Ectodermal cell (in vitro differentiated cells): ENCODE data around the gene FSD2.
"Not testable (repeated sequence)": the region's sequence is repeated elsewhere in the genome, so short reads cannot be mapped to it uniquely, and the experiment has no call there.

ENCODE experiments used
- H3K27ac ChIP-seq: 2 replicates; pipeline ENCODE4 v1.7.0; 2013; ENCODE audit warnings: mild to moderate bottlenecking, low read depth, low read length; ENCODE audit not compliant: insufficient read depth, poor library complexity, severe bottlenecking
- H3K27me3 ChIP-seq: 2 replicates; pipeline ENCODE4 v1.7.0; 2013; ENCODE audit warnings: mild to moderate bottlenecking, low read length; ENCODE audit not compliant: insufficient read depth, control insufficient read depth, poor library complexity, severe bottlenecking
- H3K36me3 ChIP-seq: one replicate; pipeline ENCODE4 v1.7.0; 2013; ENCODE audit warnings: low read length; ENCODE audit not compliant: control insufficient read depth, insufficient read depth
- H3K4me1 ChIP-seq: one replicate; pipeline ENCODE4 v1.7.0; 2013; ENCODE audit warnings: low read length; ENCODE audit not compliant: control insufficient read depth, insufficient read depth
- H3K4me3 ChIP-seq: 2 replicates; pipeline ENCODE4 v1.7.0; 2013; ENCODE audit warnings: low read depth, low read length, control low read depth; ENCODE audit not compliant: insufficient read depth
- H3K9me3 ChIP-seq: 2 replicates; pipeline ENCODE4 v1.7.0; 2013; ENCODE audit warnings: mild to moderate bottlenecking, low read length, moderate library complexity; ENCODE audit not compliant: control insufficient read depth
- whole genome bisulfite sequencing, 2 experiments: methylation state at CpG; one replicate each; pipeline ENCODE4 v1.1.7; 2013; ENCODE audit warnings: missing lambda C conversion rate in 2 of 2; 5-methylcytosine and 5-hydroxymethylcytosine counted together

Gene FSD2

GRCh38 chr15:82768414-82769054 lies 37.3 kb downstream of the FSD2 start:
- Histone ChIP-seq H3K9me3 (no peaks in the 10 kb centered on the region), H3K4me3 (no peak overlapping the region), H3K27me3 (no peaks in the 10 kb centered on the region), H3K4me1 (no peaks in the 10 kb centered on the region), H3K36me3 (no peaks in the 10 kb centered on the region), H3K27ac (no peak overlapping the region)
- 91 to 92% methylated on average over 4 of the region's 4 CpGs for WGBS, 2 experiments

GRCh38 chr15:82767163-82767829 lies 38.6 kb downstream of the FSD2 start:
- H3K4me3 ChIP-seq, result no peak overlapping the region
- H3K36me3 ChIP-seq, result no peaks in the 10 kb centered on the region
- H3K9me3 ChIP-seq, result no peaks in the 10 kb centered on the region
- no peaks in the 10 kb centered on the region for H3K27me3 ChIP-seq
- no peak overlapping the region for H3K27ac ChIP-seq
- no peaks in the 10 kb centered on the region for H3K4me1 ChIP-seq
- WGBS, 2 experiments, result 90 to 92% methylated on average over 2 of the region's 2 CpGs

DNA sequence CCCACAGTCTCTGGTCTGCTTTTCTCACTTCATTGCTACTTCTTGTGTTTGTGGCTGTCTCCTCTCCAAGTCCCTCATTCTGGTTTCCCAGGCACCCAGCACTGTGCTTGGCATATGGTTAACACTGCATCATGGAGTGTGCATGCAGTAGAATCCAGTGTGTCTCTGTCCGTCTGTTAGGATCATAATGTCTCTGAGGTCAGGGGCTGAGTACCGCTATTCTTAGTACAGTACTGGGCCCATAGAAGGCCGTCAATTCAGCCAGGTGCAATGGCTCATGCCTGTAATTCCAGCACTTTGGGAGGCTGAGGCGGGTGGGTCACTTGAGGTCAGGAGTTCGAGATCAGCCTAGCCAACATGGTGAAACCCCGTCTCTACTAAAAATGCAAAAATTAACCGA lies 39.7 kb downstream of the FSD2 start:
- WGBS, 2 experiments, result 94 to 96% methylated on average over 7 of the region's 7 CpGs
- H3K27me3 ChIP-seq, H3K9me3 ChIP-seq, H3K4me3 ChIP-seq, H3K4me1 ChIP-seq, H3K36me3 ChIP-seq, H3K27ac ChIP-seq: not testable (repeated sequence)

GRCh38 chr15:82764740-82765139 lies 41.1 kb downstream of the FSD2 start:
- 88 to 89% methylated on average over 9 of the region's 9 CpGs for WGBS, 2 experiments
- H3K27ac ChIP-seq, result no peak overlapping the region

GRCh38 chr15:82764117-82764490 lies 41.8 kb downstream of the FSD2 start:
- no peaks in the 10 kb centered on the region for H3K4me1 ChIP-seq
- no peaks in the 10 kb centered on the region for H3K36me3 ChIP-seq
- no peaks in the 10 kb centered on the region for H3K27me3 ChIP-seq
- no peak overlapping the region for H3K27ac ChIP-seq
- no peaks in the 10 kb centered on the region for H3K9me3 ChIP-seq
- no peak overlapping the region for H3K4me3 ChIP-seq
- WGBS, 2 experiments, result 88 to 89% methylated on average over 4 of the region's 4 CpGs

More at GRCh38 chr15:82764740-82765139, 41.1 kb downstream of the FSD2 start:
- H3K27me3 ChIP-seq, result no peaks in the 10 kb centered on the region
- H3K4me1 ChIP-seq, result no peaks in the 10 kb centered on the region
- H3K4me3 ChIP-seq, result no peak overlapping the region
- H3K36me3 ChIP-seq, result no peaks in the 10 kb centered on the region
- H3K9me3 ChIP-seq, result no peaks in the 10 kb centered on the region

DNA sequence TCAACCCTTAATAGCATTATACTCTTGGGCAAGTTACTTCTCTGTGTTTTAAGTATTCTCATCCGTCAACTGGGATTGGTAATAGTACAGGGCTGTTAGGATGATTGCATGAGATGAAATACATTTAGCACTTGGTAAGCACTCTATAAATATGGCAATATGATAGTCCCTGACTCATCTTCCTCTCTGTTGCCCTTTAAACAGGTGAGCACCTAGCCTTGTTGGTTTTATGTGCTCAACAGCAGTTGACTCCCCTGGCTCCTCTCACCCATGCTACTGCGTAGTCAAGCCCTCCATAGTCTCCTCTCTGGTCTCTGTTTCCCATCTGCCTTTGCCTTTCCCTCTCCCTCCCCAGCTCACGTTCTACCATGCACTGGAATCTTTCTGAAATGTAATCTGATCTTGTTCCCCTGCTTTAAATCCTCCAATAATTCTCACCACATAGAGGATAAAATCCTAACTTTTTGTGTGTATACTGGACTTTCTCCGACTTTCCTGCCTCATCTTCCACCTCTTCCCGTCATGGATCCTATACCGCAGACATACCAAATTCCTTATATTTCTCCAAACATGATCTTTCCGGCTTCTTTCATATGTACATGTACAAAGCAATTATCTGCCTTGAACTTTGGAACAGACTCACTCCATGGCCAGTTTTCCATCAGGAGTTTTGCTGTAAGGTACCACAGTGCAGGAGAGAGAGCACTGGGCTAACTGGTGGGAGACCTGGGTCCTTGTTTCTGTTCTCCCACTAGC lies 42.3 kb downstream of the FSD2 start:
- 91 to 94% methylated on average over 7 of the region's 7 CpGs for WGBS, 2 experiments
- Histone ChIP-seq H3K4me3 (no peak overlapping the region), H3K27me3 (no peaks in the 10 kb centered on the region), H3K27ac (no peak overlapping the region), H3K9me3 (no peaks in the 10 kb centered on the region), H3K36me3 (no peaks in the 10 kb centered on the region), H3K4me1 (no peaks in the 10 kb centered on the region)

DNA sequence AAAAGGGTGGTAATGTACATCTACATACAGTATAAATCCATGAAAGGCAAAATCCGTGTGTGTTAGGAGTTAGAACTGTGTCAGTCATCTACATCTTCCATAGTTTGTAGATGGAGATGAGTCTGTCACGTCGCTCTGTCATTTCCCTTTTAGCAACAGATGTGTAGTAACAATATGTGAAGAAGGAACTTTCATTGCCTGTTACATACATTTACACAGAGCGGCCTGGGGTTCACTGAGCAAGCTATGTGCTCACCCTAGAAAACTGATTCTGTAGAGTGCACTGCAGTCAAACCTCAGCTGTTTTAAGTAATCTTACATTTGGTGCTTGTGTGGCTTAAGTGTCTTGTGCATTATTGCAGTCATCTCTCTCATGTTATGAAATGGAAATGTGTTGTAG lies 54.6 kb downstream of the FSD2 start:
- WGBS, 2 experiments, result 58 to 76% methylated on average over 4 of the region's 4 CpGs
- H3K27ac ChIP-seq, result no peak overlapping the region
- peak overlapping the region; percentile 77 for H3K4me3 ChIP-seq
- H3K9me3 ChIP-seq, result no peaks in the 10 kb centered on the region
- no peaks in the 10 kb centered on the region for H3K4me1 ChIP-seq
- no peaks in the 10 kb centered on the region for H3K27me3 ChIP-seq
- peaks cover 16% of the 10 kb centered on the region for H3K36me3 ChIP-seq

DNA sequence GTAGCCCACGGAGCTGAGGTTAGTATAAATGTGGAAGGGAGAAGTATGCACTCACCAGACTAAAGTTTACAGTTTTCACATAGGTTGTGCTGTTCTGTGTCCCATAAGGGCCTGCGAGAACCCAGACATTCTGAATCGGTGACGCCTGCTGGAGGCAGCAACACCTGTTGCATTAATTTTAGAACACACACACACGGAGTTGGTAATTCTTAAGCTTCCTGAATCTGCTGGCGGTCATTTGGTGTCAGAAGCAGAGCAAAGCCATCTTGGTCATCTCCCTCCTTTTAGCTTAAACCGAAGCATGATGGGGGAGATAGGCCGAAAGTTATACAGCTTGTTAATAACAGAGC lies 55.1 kb downstream of the FSD2 start:
- H3K4me3 ChIP-seq, result peak overlapping the region; percentile 77
- peak overlapping the region; percentile 6 for H3K27ac ChIP-seq
- peaks cover 12% of the 10 kb centered on the region for H3K36me3 ChIP-seq
- WGBS, 2 experiments, result 2 to 7% methylated on average over 8 of the region's 8 CpGs
- no peaks in the 10 kb centered on the region for H3K4me1 ChIP-seq
- no peaks in the 10 kb centered on the region for H3K27me3 ChIP-seq
- H3K9me3 ChIP-seq, result no peaks in the 10 kb centered on the region

- H3K27me3 ChIP-seq, result no peaks in the 10 kb centered on the region
- H3K27ac ChIP-seq, result peak overlapping the region; percentile 28
- H3K4me1 ChIP-seq, result no peaks in the 10 kb centered on the region
- H3K9me3 ChIP-seq, result no peaks in the 10 kb centered on the region
- H3K36me3 ChIP-seq, result peaks cover 8% of the 10 kb centered on the region
- WGBS, 2 experiments, result 0 to 1% methylated on average over 47 of the region's 47 CpGs
- peak overlapping the region; percentile 77 for H3K4me3 ChIP-seq
Observed at GRCh38 chr15:82749951-82750830, 55.7 kb downstream of the FSD2 start.

- Histone ChIP-seq H3K27me3 (no peaks in the 10 kb centered on the region), H3K9me3 (no peaks in the 10 kb centered on the region), H3K4me3 (no peak overlapping the region), H3K36me3 (no peaks in the 10 kb centered on the region), H3K27ac (no peak overlapping the region), H3K4me1 (no peaks in the 10 kb centered on the region)
Observed at GRCh38 chr15:82748315-82748714, 57.6 kb downstream of the FSD2 start.
